SK-N-SH (cell line): ENCODE data around the gene LRSAM1. TPM values are rescaled to one million over a fixed set of nuclear protein-coding genes. Genes with fewer than 3 reads are reported as not detected.

Source experiments
- CTCF ChIA-PET: fragments of 300-600, 350-600 bp; formaldehyde crosslinking; extraction: SDS; loops from one replicate; lab custom pipeline; 2021; lab: Yijun Ruan, JAX
- POLR2A ChIA-PET: fragments of 350-600 bp; sonication (Branson Sonifier 250); formaldehyde crosslinking; extraction: SDS; loops from one replicate; lab custom pipeline; 2020; ENCODE audit warnings: antibody characterized with exemption, inconsistent platforms; lab: Yijun Ruan, JAX
- DNase-seq: peaks from one replicate; pipeline ENCODE4 v3.0.0; 2012
- H2AFZ ChIP-seq: fragments of 200-600 bp; sonication (generic); 2 replicates; pipeline ENCODE4 v1.8.1; 2016; ENCODE audit warnings: antibody characterized with exemption, mild to moderate bottlenecking, low read depth
- H3F3A ChIP-seq: fragments of 200-600 bp; sonication (generic); replicated peaks from 2 replicates; pipeline ENCODE3; 2016; ENCODE audit warnings: antibody characterized with exemption, mild to moderate bottlenecking; ENCODE audit not compliant: insufficient read depth
- H3K27ac ChIP-seq, 2 experiments: fragments of 200-500 bp in 1 of 2; fragments of 200-600 bp in 1 of 2; sonication (Bioruptor generic) in 1 of 2; sonication (generic), shearing (Covaris generic) in 1 of 2; 2 replicates each; pipeline versions ENCODE4 v1.5.1 to v1.6.1; 2014 to 2016; ENCODE audit warnings: low read depth in 2 of 2, inconsistent platforms in 1 of 2, low read length in 1 of 2, mild to moderate bottlenecking in 1 of 2, mixed read lengths in 1 of 2
- H3K27me3 ChIP-seq: fragments of 200-600 bp; sonication (generic), shearing (Covaris generic); 2 replicates; pipeline ENCODE4 v1.6.1; 2016; ENCODE audit warnings: mixed run types; ENCODE audit not compliant: insufficient read depth
- H3K36me3 ChIP-seq, 2 experiments: fragments of 200-500 bp in 1 of 2; fragments of 200-600 bp in 1 of 2; sonication (Bioruptor generic) in 1 of 2; sonication (generic) in 1 of 2; replicated peaks in 1 of 2; 2 replicates each; pipeline versions ENCODE3 to v1.5.1; 2014 to 2016; ENCODE audit warnings: low read length in 1 of 2, mild to moderate bottlenecking in 1 of 2; ENCODE audit not compliant: insufficient read depth in 2 of 2, control insufficient read depth in 1 of 2
- H3K4me1 ChIP-seq, 2 experiments: fragments of 200-500 bp in 1 of 2; fragments of 200-600 bp in 1 of 2; sonication (Bioruptor generic) in 1 of 2; sonication (generic), shearing (Covaris generic) in 1 of 2; 2 replicates each; pipeline versions ENCODE4 v1.5.1 to v1.6.1; 2014 to 2016; ENCODE audit warnings: low read depth in 1 of 2, low read length in 1 of 2, mixed run types in 1 of 2; ENCODE audit not compliant: insufficient read depth in 2 of 2, control insufficient read depth in 1 of 2
- H3K4me2 ChIP-seq: fragments of 200-600 bp; sonication (generic), shearing (Covaris generic); 2 replicates; pipeline ENCODE4 v1.6.1; 2017; ENCODE audit warnings: mixed run types
- H3K4me3 ChIP-seq, 2 experiments: fragments of 200-500 bp in 1 of 2; fragments of 200-600 bp in 1 of 2; sonication (Bioruptor generic) in 1 of 2; sonication (generic), shearing (Covaris generic) in 1 of 2; 2 replicates each; pipeline versions ENCODE4 v1.5.1 to v1.8.1; 2014 to 2016; ENCODE audit warnings: low read depth in 2 of 2, inconsistent platforms in 1 of 2, low read length in 1 of 2, mild to moderate bottlenecking in 1 of 2, mixed read lengths in 1 of 2, moderate library complexity in 1 of 2
- H3K79me2 ChIP-seq: fragments of 200-600 bp; sonication (generic); 2 replicates; pipeline ENCODE4 v1.8.1; 2017; ENCODE audit warnings: mild to moderate bottlenecking; ENCODE audit not compliant: insufficient read depth
- H3K9ac ChIP-seq: fragments of 200-600 bp; sonication (generic); 2 replicates; pipeline ENCODE4 v1.6.1; 2017; ENCODE audit warnings: mixed run types
- H3K9me2 ChIP-seq: fragments of 200-600 bp; sonication (generic); 2 replicates; pipeline ENCODE4 v1.6.1; 2017; ENCODE audit warnings: mixed run types
- H3K9me3 ChIP-seq: fragments of 200-600 bp; sonication (generic); 2 replicates; pipeline ENCODE4 v1.6.1; 2017; ENCODE audit warnings: mixed run types, mild to moderate bottlenecking, moderate library complexity
- H4K20me1 ChIP-seq: fragments of 200-600 bp; sonication (generic); 2 replicates; pipeline ENCODE4 v1.6.1; 2017; ENCODE audit warnings: mild to moderate bottlenecking, mixed run types; ENCODE audit not compliant: insufficient read depth
- FOXJ3 ChIP-seq: sonication (generic); formaldehyde crosslinking; IDR thresholded peaks from 2 replicates; pipeline ENCODE4 v1.5.1; 2020; ENCODE audit warnings: mild to moderate bottlenecking, missing genetic modification reagents
- GATA2 ChIP-seq: sonication (generic); formaldehyde crosslinking; IDR thresholded peaks from 2 replicates; pipeline ENCODE4 v1.5.0; 2020; ENCODE audit warnings: mild to moderate bottlenecking, missing genetic modification reagents
- MXI1 ChIP-seq: IDR thresholded peaks from 2 replicates; pipeline ENCODE4 v1.6.1; 2012; ENCODE audit warnings: mild to moderate bottlenecking, low read depth, low read length, improper control_type of control experiment
- RAD21 ChIP-seq: IDR thresholded peaks from 2 replicates; pipeline ENCODE4 v1.6.1; 2012; ENCODE audit warnings: mild to moderate bottlenecking, low read length
- SMC3 ChIP-seq: IDR thresholded peaks from 2 replicates; pipeline ENCODE4 v1.6.1; 2012; ENCODE audit warnings: low read depth, low read length, improper control_type of control experiment
- TAF1 ChIP-seq: IDR thresholded peaks from 2 replicates; pipeline ENCODE4 v1.6.1; 2012; ENCODE audit warnings: low read depth, mild to moderate bottlenecking, low read length, moderate library complexity, borderline replicate concordance
- USF1 ChIP-seq: IDR thresholded peaks from 2 replicates; pipeline ENCODE4 v1.4.0; 2012; ENCODE audit warnings: low read depth, borderline replicate concordance
- whole genome bisulfite sequencing: methylation state at CpG from one replicate; pipeline ENCODE4 v1.1.6; 2017; ENCODE audit warnings: low lambda C conversion rate; 5-methylcytosine and 5-hydroxymethylcytosine counted together
- polyA plus RNA-seq, 3 experiments: library from polyadenylated mRNA; depleted of rRNA; stranded (reverse); fragments of >200 nt; gene quantifications; 2 replicates each; pipeline ENCODE4 v1.2.3, GENCODE V29; 2012

Gene LRSAM1
- polyA plus RNA-seq, 1 of the 3 experiments (the other 2 are of a cell fraction): 8.0 TPM

- ChIA-PET POLR2A (no interaction called here), CTCF (interaction anchor here (0.7 to 14.3 kb wide), 5 partner anchors 25 to 234 kb away, joined by 3 to 277 read pairs (median 5); partner anchors contain the start of gene TOR2A)
- H3K9me2 ChIP-seq: no peaks in the 10 kb centered on the region
- no peak overlapping the region for H3K4me2 ChIP-seq
- H3K27ac ChIP-seq: peak overlapping the region in 1 of 2 experiments; percentile 32; a peak in 1 of 4 replicates
- peak; percentile 68 for DNase-seq
- peaks cover 56% of the 10 kb centered on the region for H3F3A ChIP-seq
- H3K4me1 ChIP-seq: peaks cover 7 to 24% of the 10 kb centered on the region in 2 experiments; a peak in 2 of 4 replicates
- TF ChIP-seq MXI1: peak; percentile 40; the same call in 1 of the 2 replicates
- no peak for TF ChIP-seq TAF1
- TF ChIP-seq USF1: no peak
- peaks cover 22 to 45% of the 10 kb centered on the region in 2 experiments for H3K36me3 ChIP-seq
- no peaks in the 10 kb centered on the region for H3K9me3 ChIP-seq
- peaks cover 3% of the 10 kb centered on the region; the same call in 1 of the 2 replicates for H3K79me2 ChIP-seq
- no peak overlapping the region for H3K4me3 ChIP-seq
- H4K20me1 ChIP-seq: no peaks in the 10 kb centered on the region
- H3K9ac ChIP-seq: no peak overlapping the region
- no peaks in the 10 kb centered on the region for H3K27me3 ChIP-seq
- no peak overlapping the region for H2AFZ ChIP-seq
- WGBS: 88% methylated on average over 6 of the region's 6 CpGs
These were observed 49.1 kb downstream of the LRSAM1 start for GRCh38 chr9:127500399-127500798.

GRCh38 chr9:127500862-127501261, 49.6 kb downstream of the LRSAM1 start:
- Histone ChIP-seq H2AFZ (no peak overlapping the region), H3K9me3 (no peaks in the 10 kb centered on the region), H3K27me3 (no peaks in the 10 kb centered on the region), H3K4me1 (peaks cover 3 to 20% of the 10 kb centered on the region in 2 experiments; a peak in 2 of 4 replicates), H4K20me1 (no peaks in the 10 kb centered on the region), H3K4me2 (no peak overlapping the region), H3K36me3 (peaks cover 22 to 45% of the 10 kb centered on the region in 2 experiments), H3K79me2 (peaks cover 3% of the 10 kb centered on the region; the same call in 1 of the 2 replicates), H3K9me2 (no peaks in the 10 kb centered on the region), H3F3A (peaks cover 53% of the 10 kb centered on the region), H3K27ac (peak overlapping the region in 1 of 2 experiments; percentile 32; a peak in 1 of 4 replicates), H3K4me3 (no peak overlapping the region), H3K9ac (no peak overlapping the region)
- TF ChIP-seq SMC3: no peak
- no peak for DNase-seq
- WGBS: 97% methylated on average over 6 of the region's 9 CpGs
- ChIA-PET CTCF (interaction anchor here (0.7 to 14.3 kb wide), 4 partner anchors 25 to 234 kb away, joined by 3 to 277 read pairs (median 6); partner anchors contain the start of gene TOR2A), POLR2A (no interaction called here)

GRCh38 chr9:127501821-127502343, 50.6 kb downstream of the LRSAM1 start:
- Histone ChIP-seq H3K9me2 (no peaks in the 10 kb centered on the region), H3K9ac (no peak overlapping the region), H3K4me3 (no peak overlapping the region), H3K36me3 (peaks cover 22 to 41% of the 10 kb centered on the region in 2 experiments), H3F3A (peaks cover 51% of the 10 kb centered on the region), H3K27ac (no peak overlapping the region; a peak in 1 of 4 replicates), H3K4me1 (peaks cover 0 to 10% of the 10 kb centered on the region in 2 experiments; a peak in 1 of 4 replicates), H2AFZ (no peak overlapping the region), H3K79me2 (peaks cover 12% of the 10 kb centered on the region; the same call in 1 of the 2 replicates), H3K9me3 (no peaks in the 10 kb centered on the region), H4K20me1 (no peaks in the 10 kb centered on the region), H3K4me2 (no peak overlapping the region), H3K27me3 (no peaks in the 10 kb centered on the region)
- ChIA-PET CTCF (interaction anchor here (3.4 to 14.3 kb wide), 2 partner anchors 81 to 233 kb away, joined by 21 to 277 read pairs; partner anchors contain the start of gene TOR2A), POLR2A (no interaction called here)
- no peak for DNase-seq
- 92% methylated on average over 12 of the region's 12 CpGs for WGBS
- no peak for TF ChIP-seq GATA2 (CRISPR knock-in tag)
- no peak for TF ChIP-seq RAD21
- TF ChIP-seq FOXJ3 (CRISPR knock-in tag): no peak
